ENCODE measurements around the gene GFM1. TPM values are rescaled to one million over a fixed set of nuclear protein-coding genes. Genes with fewer than 3 reads are reported as not detected.

Gene GFM1
- total and polyA plus RNA-seq, 11 donors = 15.7 to 77.7 (median 49.9) TPM

DNA sequence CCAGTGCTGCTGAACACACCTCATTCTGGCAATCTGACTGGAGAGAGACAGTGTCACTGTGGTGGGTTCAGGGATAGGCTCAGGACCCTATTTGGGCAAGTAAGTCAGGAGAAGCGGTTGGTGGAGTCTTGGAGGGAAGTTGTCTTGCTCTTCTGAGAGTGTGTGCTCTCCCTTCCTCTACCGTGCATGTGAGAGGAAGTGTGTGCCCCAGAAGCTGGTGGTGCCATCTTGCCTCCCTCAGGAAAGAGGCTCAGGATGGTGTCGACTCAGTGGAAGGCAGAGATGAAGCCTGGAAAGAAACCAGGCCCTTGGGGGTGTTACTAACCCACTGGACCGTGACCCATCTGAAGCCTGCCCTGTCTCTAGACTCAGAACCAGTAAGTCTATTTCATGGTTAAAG is 94.8 kb downstream of the GFM1 start:
- H3K4me1 ChIP-seq = no peaks in the 10 kb centered on the region
- peaks cover 0 to 14% (median 6%) of the 10 kb centered on the region in 9 donors for H3K36me3 ChIP-seq
- TF ChIP-seq POLR2A (IDR thresholded peaks at IDR 0.05) = no peak
- TF ChIP-seq, protein P1, sequence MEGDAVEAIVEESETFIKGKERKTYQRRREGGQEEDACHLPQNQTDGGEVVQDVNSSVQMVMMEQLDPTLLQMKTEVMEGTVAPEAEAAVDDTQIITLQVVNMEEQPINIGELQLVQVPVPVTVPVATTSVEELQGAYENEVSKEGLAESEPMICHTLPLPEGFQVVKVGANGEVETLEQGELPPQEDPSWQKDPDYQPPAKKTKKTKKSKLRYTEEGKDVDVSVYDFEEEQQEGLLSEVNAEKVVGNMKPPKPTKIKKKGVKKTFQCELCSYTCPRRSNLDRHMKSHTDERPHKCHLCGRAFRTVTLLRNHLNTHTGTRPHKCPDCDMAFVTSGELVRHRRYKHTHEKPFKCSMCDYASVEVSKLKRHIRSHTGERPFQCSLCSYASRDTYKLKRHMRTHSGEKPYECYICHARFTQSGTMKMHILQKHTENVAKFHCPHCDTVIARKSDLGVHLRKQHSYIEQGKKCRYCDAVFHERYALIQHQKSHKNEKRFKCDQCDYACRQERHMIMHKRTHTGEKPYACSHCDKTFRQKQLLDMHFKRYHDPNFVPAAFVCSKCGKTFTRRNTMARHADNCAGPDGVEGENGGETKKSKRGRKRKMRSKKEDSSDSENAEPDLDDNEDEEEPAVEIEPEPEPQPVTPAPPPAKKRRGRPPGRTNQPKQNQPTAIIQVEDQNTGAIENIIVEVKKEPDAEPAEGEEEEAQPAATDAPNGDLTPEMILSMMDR (IDR thresholded peaks at IDR 0.05) = no peak
- WGBS, 4 donors = 88 to 92% (median 90%) methylated on average over 4 of the region's 4 CpGs
- no peak for DNase-seq
- intact Hi-C loops (cut with DNase I) = loop anchor here in 1 of 10 donors (5.0 kb wide), 1 partner anchor 38 kb away; no protein-coding TSS in a partner anchor
- H3K27me3 ChIP-seq = no peaks in the 10 kb centered on the region
- no peak for ATAC-seq
- H3K27ac ChIP-seq = no peak overlapping the region
- peaks cover 0 to 13% (median 8%) of the 10 kb centered on the region in 12 donors for H3K9me3 ChIP-seq
- no peak overlapping the region for H3K4me3 ChIP-seq

DNA sequence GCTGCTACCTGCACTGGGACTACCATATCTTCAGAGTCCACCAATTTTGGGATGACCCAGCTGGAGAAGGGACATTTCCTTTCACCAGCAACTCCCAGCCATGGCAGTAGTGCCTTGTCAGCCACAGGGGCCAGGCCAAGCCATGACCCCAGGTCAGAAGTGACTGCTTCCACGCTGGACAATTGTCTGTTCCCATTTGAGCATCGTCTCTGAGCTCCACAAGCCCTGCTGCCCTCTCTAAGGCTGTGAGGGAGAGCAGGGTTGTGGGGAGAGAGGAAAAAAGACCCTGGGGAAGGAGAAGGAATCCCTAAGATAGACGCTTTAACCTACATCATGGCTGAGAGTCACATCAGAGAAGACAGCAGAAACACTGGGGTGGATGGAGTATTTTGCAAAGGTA is 95.3 kb downstream of the GFM1 start:
- intact Hi-C loops (cut with DNase I) = loop anchor here in 2 of 10 donors (5.0 kb wide), 1 partner anchor 38 kb away; no protein-coding TSS in a partner anchor
- Histone ChIP-seq H3K4me1 (no peaks in the 10 kb centered on the region), H3K36me3 (peaks cover 0 to 14% (median 6%) of the 10 kb centered on the region in 9 donors), H3K27ac (no peak overlapping the region), H3K9me3 (peaks cover 0 to 10% (median 7%) of the 10 kb centered on the region in 12 donors), H3K4me3 (no peak overlapping the region), H3K27me3 (no peaks in the 10 kb centered on the region)
- 78 to 85% (median 82%) methylated on average over 3 of the region's 3 CpGs for WGBS, 4 donors
- ATAC-seq (no peak), DNase-seq (no peak)
- TF ChIP-seq, protein P1 (IDR thresholded peaks at IDR 0.05) = no peak
- no peak for TF ChIP-seq POLR2A (IDR thresholded peaks at IDR 0.05)

Other genes with a start within 250 kb of the GFM1 start
- gene MLF1, start 73.3 kb upstream of the GFM1 start, total RNA-seq = 100 to 1,000 TPM in 6 of 9 donors, 10 to 100 TPM in 3; 64.9 to 258 (median 123) TPM
- gene MLF1, start 73.3 kb upstream of the GFM1 start, polyA plus RNA-seq = 10 to 100 TPM; 85.6 to 93.5 TPM
- gene LXN, start 28.1 kb downstream of the GFM1 start, total RNA-seq = 10 to 100 TPM in 2 of 9 donors, 1 to 10 TPM in 7; 2.3 to 21.8 (median 3.5) TPM
- 1 to 10 TPM; 3.3 to 5.6 TPM for gene LXN, start 28.1 kb downstream of the GFM1 start, polyA plus RNA-seq
- gene RARRES1, start 87.9 kb downstream of the GFM1 start, total RNA-seq = 10 to 100 TPM in 4 of 9 donors, 1 to 10 TPM in 4, under 1 TPM in 1; 0.63 to 69.4 (median 3.5) TPM
- 1 to 10 TPM; 3.6 to 8.9 TPM for gene RARRES1, start 87.9 kb downstream of the GFM1 start, polyA plus RNA-seq
- gene MFSD1, start 157.5 kb downstream of the GFM1 start, total RNA-seq = 10 to 100 TPM; 19.2 to 71.4 (median 35.7) TPM
- gene MFSD1, start 157.5 kb downstream of the GFM1 start, polyA plus RNA-seq = 10 to 100 TPM in 1 of 2 donors, 1 to 10 TPM in 1; 9.6 to 41.4 TPM